ENCODE data around the gene PRR12.
"Not testable (repeated sequence)": the region's sequence is repeated elsewhere in the genome, so short reads cannot be mapped to it uniquely, and the experiment has no call there.

PRR12 gene

DNA sequence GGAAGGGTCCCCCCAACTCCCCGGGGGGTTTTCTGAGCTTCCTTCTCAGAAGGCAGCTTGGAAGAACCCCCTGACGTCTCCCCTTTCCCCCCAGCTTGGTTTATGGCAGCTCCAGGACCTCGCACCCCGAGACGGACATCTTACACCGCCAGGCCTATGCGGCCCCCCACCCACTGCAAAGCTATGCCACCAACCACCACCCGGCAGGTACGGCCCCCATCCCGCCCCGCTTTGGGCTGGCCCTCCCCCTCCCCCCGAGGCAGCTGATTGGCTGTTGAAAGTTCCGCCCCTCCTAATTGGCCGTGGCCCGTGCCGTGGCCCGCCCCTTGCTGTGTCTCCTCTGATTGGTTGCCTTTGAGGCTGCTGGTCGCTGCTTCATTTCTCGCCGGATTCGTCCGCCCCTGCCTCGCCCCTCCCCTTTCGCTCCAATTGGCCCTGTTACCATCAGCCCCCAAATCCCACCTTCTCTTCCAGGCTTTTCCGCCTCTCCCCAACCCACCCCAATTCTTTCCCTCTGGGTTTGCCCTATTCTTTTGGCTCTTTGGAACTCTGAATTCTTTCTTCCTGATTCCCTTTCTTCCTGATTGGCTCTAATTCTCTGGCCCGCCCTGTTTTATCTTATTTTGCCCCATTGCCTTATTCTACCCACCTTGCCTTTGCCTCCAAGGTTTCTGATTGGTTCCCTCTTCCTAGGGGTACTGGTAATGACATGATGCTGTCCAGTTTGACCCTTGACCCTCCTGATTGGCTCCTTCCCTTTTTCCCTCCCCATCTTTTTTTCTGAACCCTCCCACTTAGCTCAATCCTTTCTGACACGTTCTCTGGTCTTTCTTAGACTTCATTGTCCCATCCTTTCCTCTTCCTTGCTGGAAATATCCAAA lies 2.5 kb downstream of the PRR12 start:
- no peak for DNase-seq (ENCODE audit: low spot score)

- DNase-seq (ENCODE audit: low spot score), result no peak
Observed at GRCh38 chr19:49594157-49594992, 3.4 kb downstream of the PRR12 start.

GRCh38 chr19:49594993-49595818 lies 4.2 kb downstream of the PRR12 start:
- no peak for DNase-seq (ENCODE audit: low spot score)

DNA sequence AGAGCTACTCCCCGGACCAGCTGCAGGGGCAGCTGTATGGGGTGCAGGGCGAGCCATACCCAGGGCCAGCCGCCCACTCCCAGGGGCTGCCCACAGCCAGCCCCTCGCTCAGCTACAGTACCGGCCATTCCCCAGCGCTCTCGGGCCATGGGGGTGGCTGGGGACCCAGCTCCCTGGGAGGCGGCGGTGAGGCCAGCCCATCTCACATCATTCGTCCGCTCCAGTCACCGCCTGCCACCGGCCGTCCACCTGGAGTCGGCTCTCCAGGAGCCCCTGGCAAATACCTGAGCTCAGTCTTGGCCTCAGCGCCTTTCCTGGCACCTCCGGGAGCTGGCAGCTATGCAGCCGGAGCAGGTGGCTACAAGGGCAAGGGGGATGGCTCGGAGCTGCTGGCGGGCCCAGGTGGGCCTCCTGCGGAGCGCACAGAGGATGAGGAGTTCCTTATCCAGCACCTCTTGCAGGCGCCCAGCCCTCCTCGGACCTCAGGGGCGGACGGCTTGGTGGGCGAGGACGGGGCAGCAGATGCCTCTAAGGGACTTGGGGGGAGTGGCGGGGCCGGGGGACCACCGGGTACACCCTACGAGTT lies 4.9 kb downstream of the PRR12 start:
- no peak for DNase-seq (ENCODE audit: low spot score)

- DNase-seq (ENCODE audit: low spot score), result no peak
Observed at GRCh38 chr19:49596407-49596806, 5.4 kb downstream of the PRR12 start.

GRCh38 chr19:49596954-49597702 lies 6.1 kb downstream of the PRR12 start:
- no peak for DNase-seq (ENCODE audit: low spot score)

- no peak for DNase-seq (ENCODE audit: low spot score)
Observed at GRCh38 chr19:49597703-49597974, 6.7 kb downstream of the PRR12 start.

GRCh38 chr19:49599378-49600295 lies 8.7 kb downstream of the PRR12 start:
- no peak for DNase-seq (ENCODE audit: low spot score)

GRCh38 chr19:49601482-49602038 lies 10.6 kb downstream of the PRR12 start:
- DNase-seq (ENCODE audit: low spot score), result no peak

- no peak for DNase-seq (ENCODE audit: low spot score)
Observed at GRCh38 chr19:49602806-49603205, 11.8 kb downstream of the PRR12 start.

GRCh38 chr19:49605605-49606004 lies 14.6 kb downstream of the PRR12 start:
- no peak for DNase-seq (ENCODE audit: low spot score)

GRCh38 chr19:49609499-49610092 lies 18.6 kb downstream of the PRR12 start:
- no peak for DNase-seq (ENCODE audit: low spot score)

- no peak for DNase-seq (ENCODE audit: low spot score)
Observed at GRCh38 chr19:49613374-49613773, 22.4 kb downstream of the PRR12 start.

- no peak for DNase-seq (ENCODE audit: low spot score)
Observed at GRCh38 chr19:49614096-49614833, 23.3 kb downstream of the PRR12 start.

- no peak for DNase-seq (ENCODE audit: low spot score)
Observed at GRCh38 chr19:49615861-49616260, 24.9 kb downstream of the PRR12 start.

GRCh38 chr19:49616532-49616931 lies 25.6 kb downstream of the PRR12 start:
- DNase-seq (ENCODE audit: low spot score), result no peak

DNA sequence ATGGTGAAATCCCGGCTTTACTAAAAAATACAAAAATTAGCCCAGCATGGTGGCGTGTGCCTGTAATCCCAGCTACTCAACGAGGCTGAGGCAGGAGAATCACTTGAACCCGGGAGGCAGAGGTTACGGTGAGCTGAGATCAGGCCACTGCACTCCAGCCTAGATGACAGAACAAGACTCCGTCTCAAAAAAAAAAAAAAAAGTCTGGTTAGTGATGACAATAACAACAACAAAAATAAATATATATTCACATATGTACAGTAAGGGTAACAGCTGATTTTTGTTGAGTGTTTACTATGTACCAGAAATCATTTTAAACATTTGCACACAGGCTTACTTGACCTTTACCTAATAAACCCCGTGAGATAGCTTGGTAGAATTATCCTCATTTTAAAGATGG lies 26.0 kb downstream of the PRR12 start:
- DNase-seq (ENCODE audit: low spot score), result no peak

GRCh38 chr19:49617860-49618259 lies 26.9 kb downstream of the PRR12 start:
- not testable (repeated sequence) for DNase-seq (ENCODE audit: low spot score)
